Gastrocnemius medialis (tissue), 4 donors: ENCODE results near the gene C15orf62. TPM values are rescaled to one million over a fixed set of nuclear protein-coding genes. Genes with fewer than 3 reads are reported as not detected.
A peak's percentile ranks its signal among the peaks of the same experiment; 100 is the strongest.

ENCODE experiments used
- ATAC-seq, 2 donors: fragments of 150-250 bp; one replicate each; pipeline ENCODE4 v1.9.1; 2016
- DNase-seq, 2 donors: peaks; one replicate each; pipeline ENCODE4 v3.0.0-alpha.2; 2019
- H3K27ac ChIP-seq, 4 donors: fragments of 200-600 bp; sonication (generic); 1 replicate in 1 of 4; 2 replicates in 3 of 4; pipeline ENCODE4 v1.5.1; 2016 to 2018; ENCODE audit warnings: mild to moderate bottlenecking in 2 of 4, moderate library complexity in 1 of 4
- H3K27me3 ChIP-seq, 3 donors: fragments of 200-600 bp; sonication (generic) in 2 of 3; 1 replicate in 1 of 3; 2 replicates in 2 of 3; pipeline versions ENCODE4 v1.5.1 to v1.6.0; 2016 to 2019; ENCODE audit warnings: mild to moderate bottlenecking in 1 of 3, moderate library complexity in 1 of 3
- H3K36me3 ChIP-seq, 2 donors: fragments of 200-600 bp; sonication (generic) in 1 of 2; one replicate each; pipeline ENCODE4 v1.5.1; 2017 to 2018
- H3K4me1 ChIP-seq, 2 donors: fragments of 200-600 bp; sonication (generic) in 1 of 2; one replicate each; pipeline ENCODE4 v1.5.1; 2016 to 2017; ENCODE audit warnings: mild to moderate bottlenecking in 2 of 2
- H3K4me3 ChIP-seq, 4 donors: fragments of 200-600 bp; sonication (generic) in 3 of 4; 1 replicate in 1 of 4; 2 replicates in 3 of 4; pipeline ENCODE4 v1.5.1; 2016 to 2019; ENCODE audit warnings: mild to moderate bottlenecking in 2 of 4
- H3K9me3 ChIP-seq, 3 donors: fragments of 200-600 bp; sonication (generic) in 2 of 3; 1 replicate in 1 of 3; 2 replicates in 2 of 3; pipeline ENCODE4 v1.5.1; 2016 to 2019
- POLR2A ChIP-seq, 2 donors: fragments of 450-650 bp; IDR thresholded peaks; one replicate each; pipeline ENCODE4 v1.6.1; 2017; ENCODE audit warnings: antibody characterized with exemption in 2 of 2, mild to moderate bottlenecking in 2 of 2, moderate library complexity in 2 of 2
- in situ Hi-C, 4 donors: fragments of 200-750 bp; cut with MboI; loops; one replicate each; pipeline versions ENCODE4 v1.15.0 to v1.8.0; 2017; ENCODE audit warnings: low sequenced_read_pairs in 4 of 4
- intact Hi-C: fragments of 100-400 bp; cut with DNase I; formaldehyde crosslinking; loops from one replicate; pipeline ENCODE4 v1.15.1; 2023; ENCODE audit warnings: low total_unique reads
- total RNA-seq, 4 donors: library from RNA; depleted of rRNA; stranded (reverse); fragments of >200 nt; gene quantifications; one replicate each; pipeline versions ENCODE4 v1.1.0 to v1.2.3, GENCODE V29; 2016
- TF ChIP-seq, protein P1 (sequence below), 5 experiments: fragments of 450-650 bp in 3 of 5; fragments of 200-600 bp in 2 of 5; sonication (generic) in 2 of 5; IDR thresholded peaks in 4 of 5; conservative IDR thresholded peaks in 1 of 5; 1 replicate in 4 of 5; 2 replicates in 1 of 5; pipeline ENCODE4 v1.5.1; 2016 to 2019; ENCODE audit warnings: antibody characterized with exemption in 5 of 5, mild to moderate bottlenecking in 3 of 5, moderate library complexity in 3 of 5

Gene C15orf62
- total RNA-seq, 4 donors from 2014 or later, result 0.09 to 0.49 TPM; not detected in 2

DNA sequence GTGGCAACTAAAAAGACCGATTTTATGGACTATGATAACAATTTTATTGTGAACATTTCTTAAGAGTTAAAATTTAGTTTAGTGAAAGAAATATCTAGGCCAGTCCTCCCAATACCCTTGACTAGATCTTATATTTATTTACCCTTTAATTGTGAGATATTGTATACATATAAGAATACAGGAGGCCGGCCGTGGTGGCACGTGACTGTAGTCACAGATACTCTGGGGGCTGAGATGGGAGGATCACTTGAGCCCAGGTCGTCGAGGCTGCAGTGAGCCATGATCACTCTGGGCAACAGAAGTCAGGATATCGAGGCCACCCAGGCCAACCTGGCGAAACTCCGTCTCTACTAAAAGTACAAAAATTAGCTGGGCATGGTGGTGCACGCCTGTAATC is 14.0 kb upstream of the C15orf62 start:
- Histone ChIP-seq H3K27me3 (no peaks in the 10 kb centered on the region), H3K4me1 (peaks cover 13 to 15% of the 10 kb centered on the region in 2 donors), H3K36me3 (peaks cover 0 to 12% of the 10 kb centered on the region in 2 donors), H3K9me3 (no peaks in the 10 kb centered on the region), H3K27ac (peak overlapping the region; percentile 92 to 97 (median 95)), H3K4me3 (peak overlapping the region; percentile 90 to 100 (median 96))
- DNase-seq (no peak), ATAC-seq (no peak)
- in situ Hi-C loops, result loop anchor here in 2 of 4 donors (10.0 kb wide), 1 partner anchor 49 kb away; the partner anchor contains the start of genes DNAJC17 (in 2 of the 2) and ZFYVE19 (in 2 of the 2)
- TF ChIP-seq POLR2A (IDR thresholded peaks at IDR 0.05), result no peak
- TF ChIP-seq, protein P1, sequence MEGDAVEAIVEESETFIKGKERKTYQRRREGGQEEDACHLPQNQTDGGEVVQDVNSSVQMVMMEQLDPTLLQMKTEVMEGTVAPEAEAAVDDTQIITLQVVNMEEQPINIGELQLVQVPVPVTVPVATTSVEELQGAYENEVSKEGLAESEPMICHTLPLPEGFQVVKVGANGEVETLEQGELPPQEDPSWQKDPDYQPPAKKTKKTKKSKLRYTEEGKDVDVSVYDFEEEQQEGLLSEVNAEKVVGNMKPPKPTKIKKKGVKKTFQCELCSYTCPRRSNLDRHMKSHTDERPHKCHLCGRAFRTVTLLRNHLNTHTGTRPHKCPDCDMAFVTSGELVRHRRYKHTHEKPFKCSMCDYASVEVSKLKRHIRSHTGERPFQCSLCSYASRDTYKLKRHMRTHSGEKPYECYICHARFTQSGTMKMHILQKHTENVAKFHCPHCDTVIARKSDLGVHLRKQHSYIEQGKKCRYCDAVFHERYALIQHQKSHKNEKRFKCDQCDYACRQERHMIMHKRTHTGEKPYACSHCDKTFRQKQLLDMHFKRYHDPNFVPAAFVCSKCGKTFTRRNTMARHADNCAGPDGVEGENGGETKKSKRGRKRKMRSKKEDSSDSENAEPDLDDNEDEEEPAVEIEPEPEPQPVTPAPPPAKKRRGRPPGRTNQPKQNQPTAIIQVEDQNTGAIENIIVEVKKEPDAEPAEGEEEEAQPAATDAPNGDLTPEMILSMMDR (IDR thresholded peaks at IDR 0.05 in 4 of 5, conservative IDR thresholded peaks at IDR 0.05 in 1 of 5), result no peak
- intact Hi-C loops, result loop anchor here (2.0 to 10.0 kb wide), 4 partner anchors 61 to 259 kb away; partner anchors contain the start of genes CCDC32, RAD51, RPUSD2 and VPS18

DNA sequence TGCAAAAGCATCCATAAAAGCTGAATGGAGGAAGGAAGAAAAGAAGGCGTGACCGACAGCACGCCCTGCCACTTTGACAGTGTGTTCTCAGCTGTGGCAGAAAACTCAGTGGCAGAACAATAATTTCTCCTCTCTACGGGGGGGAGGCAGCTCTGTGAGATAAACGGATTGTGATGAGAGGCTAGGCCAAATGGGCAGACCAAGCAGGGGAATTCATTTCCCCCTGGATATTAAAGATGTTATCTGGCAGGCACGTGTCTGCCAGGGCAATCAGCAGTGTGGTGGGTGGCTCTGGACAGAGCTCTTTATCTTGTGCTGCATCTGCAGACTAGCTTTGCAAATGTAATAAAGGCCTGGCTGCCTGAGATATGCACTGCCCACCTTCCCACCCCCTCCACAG is 12.8 kb upstream of the C15orf62 start:
- Histone ChIP-seq H3K27me3 (no peaks in the 10 kb centered on the region), H3K9me3 (no peaks in the 10 kb centered on the region), H3K27ac (no peak overlapping the region), H3K36me3 (peaks cover 0 to under 1% of the 10 kb centered on the region in 2 donors), H3K4me1 (peaks cover 13 to 15% of the 10 kb centered on the region in 2 donors), H3K4me3 (no peak overlapping the region)
- in situ Hi-C loops, result loop anchor here in 2 of 4 donors (10.0 kb wide), 1 partner anchor 48 kb away; the partner anchor contains the start of genes DNAJC17 (in 2 of the 2) and ZFYVE19 (in 2 of the 2)
- TF ChIP-seq, protein P1 (IDR thresholded peaks at IDR 0.05 in 4 of 5, conservative IDR thresholded peaks at IDR 0.05 in 1 of 5), result no peak
- no peak for TF ChIP-seq POLR2A (IDR thresholded peaks at IDR 0.05)
- intact Hi-C loops, result loop anchor here (5.0 to 10.0 kb wide), 2 partner anchors 190 to 258 kb away; partner anchors contain the start of genes CCDC32 and RPUSD2
- DNase-seq (no peak), ATAC-seq (no peak)

DNA sequence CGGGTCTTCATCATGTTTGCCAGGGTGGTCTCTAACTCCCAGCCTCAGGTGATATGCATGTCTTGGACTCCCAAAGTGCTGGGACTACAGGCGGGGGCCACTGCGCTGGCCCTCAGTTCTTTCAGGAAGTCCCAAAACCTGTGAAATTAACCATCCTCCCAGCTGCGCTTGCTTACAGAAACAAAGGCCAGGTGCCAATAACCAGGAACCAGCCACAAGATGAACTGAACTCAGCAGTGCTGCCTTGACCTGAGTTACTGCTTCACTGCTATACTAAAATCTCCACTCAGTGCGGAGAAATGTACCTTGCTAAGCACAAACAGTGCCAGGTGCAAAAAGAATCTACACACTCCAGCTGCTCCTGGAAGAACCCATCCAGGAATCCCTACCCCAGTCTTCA is 9.8 kb upstream of the C15orf62 start:
- DNase-seq (no peak), ATAC-seq (no peak)
- no peaks in the 10 kb centered on the region for H3K27me3 ChIP-seq
- intact Hi-C loops, result loop anchor here (5.0 to 10.0 kb wide), 4 partner anchors 47 to 355 kb away; partner anchors contain the start of genes CCDC32, DNAJC17, INO80 and RPUSD2
- no peak overlapping the region for H3K27ac ChIP-seq
- peaks cover 23 to 26% of the 10 kb centered on the region in 2 donors for H3K4me1 ChIP-seq
- H3K36me3 ChIP-seq, result no peaks in the 10 kb centered on the region
- no peaks in the 10 kb centered on the region for H3K9me3 ChIP-seq
- H3K4me3 ChIP-seq, result no peak overlapping the region
- in situ Hi-C loops, result loop anchor here in 2 of 4 donors (10.0 kb wide), 1 partner anchor 45 kb away; the partner anchor contains the start of genes DNAJC17 (in 2 of the 2) and ZFYVE19 (in 2 of the 2)
- TF ChIP-seq POLR2A (IDR thresholded peaks at IDR 0.05), result no peak
- TF ChIP-seq, protein P1 (IDR thresholded peaks at IDR 0.05 in 4 of 5, conservative IDR thresholded peaks at IDR 0.05 in 1 of 5), result no peak

DNA sequence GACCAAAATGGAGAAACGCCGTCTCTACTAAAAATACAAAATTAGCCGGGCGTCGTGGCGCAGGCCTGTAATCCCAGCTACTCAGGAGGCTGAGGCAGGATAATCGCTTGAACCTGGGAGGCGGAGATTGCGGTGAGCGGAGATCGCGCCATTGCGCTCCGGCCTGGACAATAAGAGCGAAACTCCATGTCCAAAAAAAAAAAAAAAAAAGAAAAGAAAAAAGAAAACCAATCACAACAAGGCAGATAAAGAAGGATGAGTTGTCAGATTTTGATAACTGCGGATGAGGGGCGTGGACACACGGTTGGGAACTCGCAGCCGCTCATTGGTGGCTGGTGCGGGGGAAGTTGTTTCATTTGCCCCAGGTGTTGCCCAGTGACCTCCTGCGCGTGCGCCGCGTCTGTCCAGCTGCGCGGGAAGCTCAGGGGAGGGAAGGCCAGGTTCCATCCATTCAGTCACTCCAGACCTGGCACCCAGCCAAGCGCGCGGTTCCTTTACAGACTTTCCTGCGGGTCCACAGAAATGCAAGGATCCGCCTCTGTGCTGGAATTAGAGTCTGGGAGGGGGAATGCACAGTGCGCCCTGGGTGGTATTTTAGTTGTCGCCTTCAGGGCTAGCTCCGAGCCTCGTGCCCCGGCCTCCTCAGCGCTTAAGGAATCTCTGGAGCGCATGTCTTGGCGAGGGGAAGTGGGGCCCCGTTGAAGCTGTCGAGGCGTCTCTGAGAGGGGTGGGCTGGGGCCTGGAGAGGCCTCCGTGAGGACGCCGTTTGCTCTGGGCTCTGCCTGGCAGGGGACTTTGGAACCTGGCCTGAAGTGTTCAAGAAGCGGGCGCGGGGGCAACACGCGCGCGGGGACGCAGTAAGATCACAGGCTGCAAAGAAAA is 6.6 kb upstream of the C15orf62 start:
- intact Hi-C loops, result loop anchor here (5.0 to 10.0 kb wide), 2 partner anchors 44 to 352 kb away; partner anchors contain the start of genes DNAJC17, INO80 and ZFYVE19
- peak in 1 of 2 donors; percentile 40 for DNase-seq
- H3K4me1 ChIP-seq, result peaks cover 21 to 28% of the 10 kb centered on the region in 2 donors
- peak overlapping the region; percentile 65 to 82 (median 74) for H3K27ac ChIP-seq
- H3K36me3 ChIP-seq, result peaks cover 0 to 4% of the 10 kb centered on the region in 2 donors
- no peaks in the 10 kb centered on the region for H3K27me3 ChIP-seq
- H3K4me3 ChIP-seq, result peak overlapping the region; percentile 57 to 66 (median 62)
- no peak for TF ChIP-seq POLR2A (IDR thresholded peaks at IDR 0.05)
- TF ChIP-seq, protein P1 (IDR thresholded peaks at IDR 0.05 in 4 of 5, conservative IDR thresholded peaks at IDR 0.05 in 1 of 5), result no peak
- peak; percentile 14 to 26 for ATAC-seq
- in situ Hi-C loops, result no loop called here
- no peaks in the 10 kb centered on the region for H3K9me3 ChIP-seq
